ENCODE measurements around the gene MYBPC2. TPM values are rescaled to one million over a fixed set of nuclear protein-coding genes. Genes with fewer than 3 reads are reported as not detected.

The MYBPC2 gene
- polyA plus RNA-seq, 3 donors = 0.53 to 1.6 (median 1.0) TPM

DNA sequence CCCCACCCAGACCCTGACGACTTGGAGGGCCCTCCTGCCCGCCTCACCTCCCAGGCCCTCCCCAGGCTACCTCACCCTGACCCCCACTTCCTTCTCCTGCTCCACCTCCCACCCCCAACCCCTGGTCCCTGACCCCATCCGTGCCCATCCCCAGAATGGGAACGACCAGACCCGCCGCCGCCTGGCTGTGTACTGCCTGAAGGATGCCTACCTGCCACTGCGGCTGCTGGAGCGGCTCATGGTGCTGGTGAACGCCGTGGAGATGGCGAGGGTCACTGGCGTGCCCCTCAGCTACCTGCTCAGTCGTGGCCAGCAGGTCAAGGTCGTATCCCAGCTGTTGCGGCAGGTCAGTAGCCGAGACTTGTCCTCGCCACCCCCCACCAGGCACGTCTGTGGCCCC, 25.9 kb upstream of the MYBPC2 start:
- DNase-seq = no peak

DNA sequence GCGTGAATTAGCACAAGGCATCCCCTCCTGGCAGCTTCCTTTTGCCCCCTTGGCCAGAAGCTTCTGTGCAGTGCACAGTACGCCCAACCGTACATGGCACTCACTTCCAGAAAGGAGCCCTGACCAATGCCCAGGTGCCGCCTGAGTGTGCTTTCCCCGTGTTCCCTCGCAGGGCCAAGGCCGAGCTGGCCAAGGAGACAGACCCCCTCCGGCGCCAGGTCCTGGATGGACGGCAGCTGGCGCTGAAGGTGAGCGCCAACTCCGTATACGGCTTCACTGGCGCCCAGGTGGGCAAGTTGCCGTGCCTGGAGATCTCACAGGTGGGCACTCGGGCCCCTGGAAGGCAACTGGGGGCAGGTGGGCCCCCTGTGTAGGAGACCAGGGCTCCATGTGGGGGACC, 23.3 kb upstream of the MYBPC2 start:
- no peak for DNase-seq

DNA sequence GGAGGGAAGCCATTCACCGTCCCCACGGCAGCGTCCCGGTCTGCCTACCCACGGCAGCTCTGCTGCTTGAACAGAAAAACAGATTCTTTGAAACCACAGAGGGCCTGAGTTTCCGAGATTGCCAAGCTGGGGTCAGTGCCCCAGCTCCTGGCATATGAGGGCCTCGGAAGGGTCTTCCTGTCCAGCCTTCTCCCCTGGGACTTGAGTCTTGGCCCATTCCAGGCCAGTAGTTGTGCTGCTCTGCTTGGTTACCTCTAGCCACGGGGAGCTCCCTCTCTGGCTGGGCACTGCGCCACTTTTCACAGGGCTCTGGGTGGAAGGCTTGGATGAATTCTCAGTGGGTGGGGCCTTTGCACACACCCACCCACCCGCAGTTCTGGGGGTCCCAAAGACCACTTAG, 22.6 kb upstream of the MYBPC2 start:
- DNase-seq = no peak

DNA sequence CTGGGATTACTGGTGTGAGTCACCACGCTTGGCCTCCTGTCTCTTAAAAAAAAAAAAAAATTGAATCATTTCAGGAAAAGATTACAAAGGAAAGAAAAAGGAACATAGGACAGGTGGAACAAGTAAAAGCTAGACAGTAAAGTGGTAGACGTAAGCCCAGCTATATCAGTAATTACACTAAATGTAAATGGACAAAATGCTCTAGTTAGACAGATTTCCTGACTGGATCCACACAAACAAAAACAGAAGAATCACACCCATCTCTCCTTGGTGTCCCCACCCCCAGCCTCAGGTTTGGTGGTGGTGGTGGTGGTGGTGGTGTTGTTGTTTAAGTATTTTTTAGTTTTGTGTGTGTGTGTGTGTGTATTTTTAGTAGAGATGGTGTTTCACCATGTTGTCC, 20.3 kb upstream of the MYBPC2 start:
- DNase-seq = no peak

DNA sequence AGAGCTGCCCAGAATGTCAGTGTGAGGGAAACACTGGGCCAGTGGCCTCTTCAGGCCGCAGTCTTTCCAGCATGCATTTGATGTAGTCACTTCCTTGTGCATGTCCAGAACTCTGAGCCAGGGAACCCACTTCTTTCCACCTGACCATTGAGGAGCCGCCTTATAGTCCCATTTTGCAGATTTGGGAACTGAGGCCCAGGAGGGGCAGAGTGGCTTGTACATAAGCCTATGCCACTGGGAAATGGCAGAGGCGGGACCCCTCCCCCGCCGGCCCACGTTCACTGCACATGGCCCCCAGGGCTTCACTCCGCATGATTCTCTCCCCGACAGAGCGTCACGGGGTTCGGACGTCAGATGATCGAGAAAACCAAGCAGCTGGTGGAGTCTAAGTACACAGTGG, 19.6 kb upstream of the MYBPC2 start:
- DNase-seq = no peak

DNA sequence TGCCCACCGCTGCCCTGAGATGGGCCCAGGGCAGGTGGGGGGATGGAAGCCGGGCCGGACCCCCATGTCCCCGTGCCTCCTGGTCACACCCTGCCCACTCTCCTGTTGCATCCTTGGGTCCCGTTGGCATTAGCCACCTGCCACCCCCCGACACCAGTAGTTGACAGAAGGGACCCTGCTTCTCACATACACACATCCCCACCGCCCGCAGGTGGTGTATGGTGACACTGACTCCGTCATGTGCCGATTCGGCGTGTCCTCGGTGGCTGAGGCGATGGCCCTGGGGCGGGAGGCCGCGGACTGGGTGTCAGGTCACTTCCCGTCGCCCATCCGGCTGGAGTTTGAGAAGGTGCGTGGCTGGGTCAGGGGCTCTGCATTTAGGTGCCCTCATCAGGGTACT, 19.2 kb upstream of the MYBPC2 start:
- DNase-seq = no peak

DNA sequence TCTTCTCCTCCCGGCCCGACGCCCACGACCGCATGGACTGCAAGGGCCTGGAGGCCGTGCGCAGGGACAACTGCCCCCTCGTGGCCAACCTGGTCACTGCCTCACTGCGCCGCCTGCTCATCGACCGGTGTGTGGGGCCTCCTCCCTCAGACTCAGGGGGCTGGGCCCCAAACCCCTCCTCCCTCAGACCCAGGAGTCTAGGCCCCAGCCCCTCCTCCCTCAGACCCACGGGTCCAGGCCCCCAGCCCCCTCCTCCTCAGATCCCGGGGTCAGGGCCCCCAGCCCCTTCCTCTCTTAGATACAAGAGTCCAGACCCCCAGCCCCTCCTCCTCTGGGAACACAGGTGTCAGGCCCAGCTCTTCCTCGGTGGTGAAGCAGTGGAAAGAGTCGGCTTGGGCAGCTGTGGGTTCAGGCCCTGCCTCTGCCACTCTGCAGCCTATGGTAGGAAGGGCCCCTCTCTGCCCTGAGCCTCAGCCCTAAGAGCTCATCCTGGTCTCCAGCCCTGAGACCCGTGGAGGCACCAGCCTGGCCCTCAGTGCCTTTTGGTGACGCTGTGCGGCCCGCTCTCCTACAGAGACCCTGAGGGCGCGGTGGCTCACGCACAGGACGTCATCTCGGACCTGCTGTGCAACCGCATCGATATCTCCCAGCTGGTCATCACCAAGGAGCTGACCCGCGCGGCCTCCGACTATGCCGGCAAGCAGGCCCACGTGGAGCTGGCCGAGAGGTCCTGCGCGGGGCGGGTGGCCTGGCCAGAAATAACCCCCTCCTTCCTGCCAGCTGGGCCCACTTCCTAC, 17.6 kb upstream of the MYBPC2 start:
- DNase-seq = peak; percentile 36

DNA sequence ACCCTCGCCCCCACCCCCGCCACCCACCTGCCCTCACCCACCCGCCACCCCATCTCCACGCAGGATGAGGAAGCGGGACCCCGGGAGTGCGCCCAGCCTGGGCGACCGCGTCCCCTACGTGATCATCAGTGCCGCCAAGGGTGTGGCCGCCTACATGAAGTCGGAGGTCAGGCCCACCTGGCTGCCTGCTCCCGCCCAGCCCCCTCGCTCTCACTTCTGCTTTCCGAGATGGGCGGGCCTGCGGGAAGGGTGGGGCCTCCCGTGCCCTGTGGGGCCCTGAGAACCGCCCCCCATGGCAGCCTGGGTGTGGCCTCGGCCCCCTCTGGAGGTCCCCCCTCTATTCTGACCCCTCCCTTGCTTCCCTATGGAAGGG, 17.0 kb upstream of the MYBPC2 start:
- DNase-seq = no peak

DNA sequence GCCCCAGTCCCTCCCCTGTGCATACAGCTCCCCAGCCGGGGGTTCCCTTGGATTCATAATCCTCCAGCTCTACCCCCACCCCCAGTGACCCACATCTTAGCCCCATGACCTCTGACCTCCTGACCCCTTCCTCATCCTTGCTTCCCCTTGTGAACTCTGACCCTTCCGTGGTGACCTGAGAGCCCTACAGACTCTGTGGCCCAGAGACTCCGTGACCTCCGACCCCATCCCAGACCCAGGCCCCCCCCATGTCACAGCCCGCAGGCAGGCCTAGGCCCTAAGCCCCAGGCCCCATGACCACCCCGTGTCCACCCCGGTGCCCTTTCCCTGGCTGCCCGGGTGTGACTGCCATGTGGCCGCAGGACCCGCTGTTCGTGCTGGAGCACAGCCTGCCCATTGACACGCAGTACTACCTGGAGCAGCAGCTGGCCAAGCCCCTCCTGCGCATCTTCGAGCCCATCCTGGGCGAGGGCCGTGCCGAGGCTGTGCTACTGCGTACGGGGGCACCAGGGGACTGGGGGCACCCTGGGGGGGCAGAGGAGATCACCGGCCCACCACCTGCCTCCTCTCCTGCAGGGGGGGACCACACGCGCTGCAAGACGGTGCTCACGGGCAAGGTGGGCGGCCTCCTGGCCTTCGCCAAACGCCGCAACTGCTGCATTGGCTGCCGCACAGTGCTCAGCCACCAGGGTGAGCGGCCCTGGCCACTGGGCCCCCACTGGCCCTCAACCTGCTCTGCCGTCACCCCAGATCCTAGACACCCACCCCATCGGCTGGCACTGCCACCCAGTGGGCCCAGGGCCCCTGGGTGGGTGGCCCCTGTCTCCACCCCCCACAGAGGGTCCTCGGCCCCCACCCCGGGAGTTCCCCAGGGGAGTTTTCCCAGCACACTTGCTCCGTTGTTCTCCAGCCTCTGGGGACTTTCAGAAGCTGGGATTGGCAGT, 16.4 kb upstream of the MYBPC2 start:
- no peak for DNase-seq

DNA sequence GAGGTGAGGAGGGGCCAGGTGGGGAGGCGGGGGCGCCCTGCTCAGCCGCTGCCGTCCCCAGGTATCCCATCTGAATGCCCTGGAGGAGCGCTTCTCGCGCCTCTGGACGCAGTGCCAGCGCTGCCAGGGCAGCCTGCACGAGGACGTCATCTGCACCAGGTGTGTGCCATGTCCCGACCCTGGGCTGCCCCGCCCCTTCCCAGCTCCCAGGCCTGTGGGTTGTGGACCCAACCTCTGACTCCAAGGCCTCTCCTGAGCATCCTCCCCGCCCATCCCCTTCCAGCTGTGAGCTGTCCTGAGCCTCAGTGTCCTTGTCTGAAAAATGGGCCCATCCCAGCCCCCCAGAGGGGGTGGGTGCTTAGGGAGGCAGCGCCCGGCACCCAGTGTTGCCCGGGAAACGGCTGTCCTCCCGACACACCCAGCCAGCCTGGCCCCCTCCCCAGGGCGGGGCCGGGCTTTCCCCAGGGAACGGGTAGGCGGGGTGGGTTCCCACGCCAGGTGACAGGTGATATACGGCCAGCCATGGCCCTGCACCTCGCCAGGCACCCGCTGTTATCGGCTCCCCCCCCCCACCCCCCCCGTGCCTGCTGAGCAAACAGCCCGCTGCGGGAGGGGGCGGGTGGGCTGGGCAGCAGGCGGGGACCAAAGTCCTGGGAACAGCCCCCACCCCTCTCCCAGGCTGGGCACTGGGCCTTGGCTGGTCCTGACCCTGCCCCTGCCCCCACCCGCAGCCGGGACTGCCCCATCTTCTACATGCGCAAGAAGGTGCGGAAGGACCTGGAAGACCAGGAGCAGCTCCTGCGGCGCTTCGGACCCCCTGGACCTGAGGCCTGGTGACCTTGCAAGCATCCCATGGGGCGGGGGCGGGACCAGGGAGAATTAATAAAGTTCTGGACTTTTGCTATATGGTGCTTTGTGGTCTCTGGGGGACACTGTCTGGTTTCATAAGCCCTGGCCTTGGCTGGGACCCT, 15.3 kb upstream of the MYBPC2 start:
- no peak for DNase-seq

DNA sequence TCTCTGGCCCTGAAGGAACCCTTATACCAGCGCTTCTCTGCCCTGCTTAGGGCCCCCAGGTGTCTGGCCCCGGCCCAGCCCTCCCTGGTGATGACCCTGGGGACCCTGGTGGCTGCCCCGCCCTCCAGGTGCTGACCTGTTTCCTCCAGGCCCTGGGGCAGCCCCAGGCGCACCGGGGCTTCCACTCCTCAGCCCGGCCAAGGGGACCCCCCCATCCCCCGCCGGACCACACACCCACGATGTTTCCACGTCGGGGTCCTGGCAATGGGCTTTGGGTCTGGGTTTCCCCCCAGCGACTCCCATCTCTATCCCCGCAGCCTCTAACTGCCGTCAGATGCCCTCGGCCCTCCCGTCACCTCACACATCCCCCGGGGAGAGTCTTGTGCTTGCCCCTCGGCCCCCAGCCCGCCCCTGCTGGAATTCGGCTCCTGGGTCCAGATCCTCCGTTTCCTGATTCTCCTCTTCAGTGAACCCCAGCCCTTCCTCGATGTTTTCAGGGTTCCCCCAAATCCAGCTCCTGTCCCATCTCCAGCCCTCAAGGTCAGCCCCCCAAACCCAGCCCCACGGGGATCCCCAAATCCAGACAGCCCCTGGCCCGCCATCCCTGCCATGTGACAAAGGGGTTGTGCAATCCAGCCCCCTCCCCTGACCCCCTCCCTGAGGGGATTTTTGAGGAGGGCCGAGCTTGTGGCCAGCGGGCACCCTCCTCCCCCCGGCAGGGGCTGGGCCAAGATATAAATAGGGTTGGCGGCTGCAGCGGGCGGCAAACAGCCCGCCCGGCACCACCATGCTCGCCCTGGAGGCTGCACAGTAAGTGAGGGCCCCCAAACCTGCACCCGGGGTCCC, 14.3 kb upstream of the MYBPC2 start, which contains the start of gene SPIB:
TSS of gene SPIB (plus strand) at position 763 of the 846 bp plus-strand sequence. CDS start at position 788, 25 bp downstream.
- no peak for DNase-seq

DNA sequence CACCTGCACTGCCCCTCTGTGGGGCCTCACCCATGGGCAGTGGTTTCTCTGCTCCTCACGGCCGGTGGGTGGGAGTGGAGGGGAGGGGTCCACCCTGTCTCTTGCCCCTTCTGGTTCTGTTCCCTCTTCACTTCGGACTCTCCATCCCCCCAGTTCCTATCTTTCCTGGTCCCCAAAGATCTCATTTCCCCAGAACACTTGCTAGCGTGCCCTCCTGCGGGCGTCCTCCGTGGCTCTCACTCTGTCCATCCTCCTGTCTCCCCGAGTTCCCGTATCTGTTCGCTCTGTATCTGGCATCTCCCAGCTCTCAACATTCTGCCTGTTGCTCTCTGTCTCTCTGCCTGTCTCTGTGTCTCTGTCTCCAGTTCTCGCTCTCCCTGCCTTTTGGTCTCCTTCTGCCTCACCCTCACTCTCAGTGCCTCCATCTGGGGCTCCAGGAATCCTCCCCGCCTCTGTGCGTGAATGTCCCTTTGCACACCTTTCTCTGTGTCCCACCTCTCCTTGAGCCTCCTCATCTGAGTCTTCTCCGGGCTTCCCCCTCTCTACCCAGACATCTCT, 13.6 kb upstream of the MYBPC2 start:
- DNase-seq = no peak

DNA sequence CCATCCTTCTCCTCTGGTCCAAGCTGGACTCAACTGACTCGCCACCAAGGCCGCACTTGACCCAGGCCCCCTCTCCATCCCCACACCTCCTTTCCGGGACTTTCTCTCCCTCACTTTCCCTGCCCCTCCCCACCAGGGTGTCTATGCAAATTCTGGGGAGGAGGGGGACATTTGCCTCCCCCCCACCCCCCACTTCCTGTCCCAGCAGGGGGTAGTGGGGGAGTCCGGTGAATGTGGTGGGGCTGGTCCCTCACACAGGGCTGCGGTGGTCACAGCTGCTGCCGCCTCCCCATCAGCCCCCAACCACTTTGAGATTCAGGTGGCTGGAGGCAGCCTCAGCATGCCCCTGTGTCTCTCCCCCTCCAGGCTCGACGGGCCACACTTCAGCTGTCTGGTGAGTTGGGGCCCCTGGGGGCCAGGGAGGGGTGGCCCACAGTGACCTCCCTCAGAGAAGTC, 13.1 kb upstream of the MYBPC2 start:
- DNase-seq = no peak

DNA sequence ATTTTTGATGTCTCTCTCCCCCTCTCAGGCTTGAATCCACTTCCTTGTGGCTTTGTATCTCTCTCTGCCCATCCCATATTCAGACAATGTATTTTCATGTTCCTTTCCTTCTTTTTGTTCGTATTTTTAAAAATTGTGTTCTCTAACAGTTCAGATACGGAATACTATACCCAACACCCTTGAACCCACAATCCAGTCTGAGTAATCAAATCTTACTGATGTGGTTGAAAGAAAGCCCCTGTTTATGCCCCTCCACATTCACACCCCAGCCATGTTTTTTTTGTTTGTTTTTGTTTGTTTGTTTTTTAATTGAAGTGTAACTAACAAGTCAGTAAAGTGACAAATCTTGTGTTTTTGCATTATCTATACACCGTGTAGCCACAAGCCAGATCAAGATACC, 12.6 kb upstream of the MYBPC2 start:
- no peak for DNase-seq

DNA sequence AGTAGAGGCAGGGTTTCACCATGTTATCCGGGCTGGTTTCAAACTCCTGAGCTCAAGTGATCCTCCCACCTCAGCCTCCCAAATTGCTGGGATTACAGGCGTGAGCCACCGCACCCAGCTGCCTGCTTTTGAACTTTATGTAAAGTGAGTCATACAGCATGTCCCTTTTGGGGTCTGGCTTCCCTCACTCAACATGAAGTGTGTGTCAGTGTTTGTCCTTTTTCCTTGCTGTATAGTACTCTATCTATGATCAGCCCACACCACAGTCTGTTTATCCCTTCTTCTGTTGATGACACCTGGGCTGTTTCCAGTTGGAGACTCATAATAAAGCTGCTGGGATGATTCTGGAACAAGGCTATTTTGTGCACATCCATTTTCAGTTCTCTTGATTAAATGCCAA, 11.9 kb upstream of the MYBPC2 start:
- no peak for DNase-seq

DNA sequence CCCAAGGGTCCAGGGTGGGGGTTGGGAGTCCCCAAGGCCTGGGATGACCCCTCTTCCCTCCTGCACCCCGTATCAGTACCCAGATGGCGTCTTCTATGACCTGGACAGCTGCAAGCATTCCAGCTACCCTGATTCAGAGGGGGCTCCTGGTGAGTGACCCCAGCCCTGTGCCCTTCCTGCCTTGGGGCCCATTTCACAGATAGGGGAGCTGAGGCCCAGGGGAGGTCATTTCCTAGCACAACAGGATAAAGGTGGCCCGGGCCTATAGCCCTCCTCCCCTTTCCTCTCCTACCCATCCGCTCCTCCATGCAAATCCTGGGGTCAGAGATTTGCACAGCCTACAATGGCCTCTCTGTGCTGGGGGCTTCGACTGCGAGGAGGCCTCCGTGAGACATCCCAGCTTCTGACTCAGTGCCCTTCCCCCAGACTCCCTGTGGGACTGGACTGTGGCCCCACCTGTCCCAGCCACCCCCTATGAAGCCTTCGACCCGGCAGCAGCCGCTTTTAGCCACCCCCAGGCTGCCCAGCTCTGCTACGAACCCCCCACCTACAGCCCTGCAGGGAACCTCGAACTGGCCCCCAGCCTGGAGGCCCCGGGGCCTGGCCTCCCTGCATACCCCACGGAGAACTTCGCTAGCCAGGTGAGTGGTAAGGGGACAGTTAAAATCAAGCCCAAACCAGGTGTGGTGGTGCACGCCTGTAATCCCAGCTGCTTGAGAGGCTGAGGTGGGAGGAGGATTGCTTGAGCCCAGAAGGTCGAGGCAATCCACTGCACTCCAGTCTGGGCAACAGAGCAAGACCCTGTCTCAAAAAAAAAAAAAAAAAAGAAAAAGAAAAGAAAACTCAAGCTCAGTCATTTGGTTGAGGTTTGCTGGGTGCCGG, 10.1 kb upstream of the MYBPC2 start:
- no peak for DNase-seq

DNA sequence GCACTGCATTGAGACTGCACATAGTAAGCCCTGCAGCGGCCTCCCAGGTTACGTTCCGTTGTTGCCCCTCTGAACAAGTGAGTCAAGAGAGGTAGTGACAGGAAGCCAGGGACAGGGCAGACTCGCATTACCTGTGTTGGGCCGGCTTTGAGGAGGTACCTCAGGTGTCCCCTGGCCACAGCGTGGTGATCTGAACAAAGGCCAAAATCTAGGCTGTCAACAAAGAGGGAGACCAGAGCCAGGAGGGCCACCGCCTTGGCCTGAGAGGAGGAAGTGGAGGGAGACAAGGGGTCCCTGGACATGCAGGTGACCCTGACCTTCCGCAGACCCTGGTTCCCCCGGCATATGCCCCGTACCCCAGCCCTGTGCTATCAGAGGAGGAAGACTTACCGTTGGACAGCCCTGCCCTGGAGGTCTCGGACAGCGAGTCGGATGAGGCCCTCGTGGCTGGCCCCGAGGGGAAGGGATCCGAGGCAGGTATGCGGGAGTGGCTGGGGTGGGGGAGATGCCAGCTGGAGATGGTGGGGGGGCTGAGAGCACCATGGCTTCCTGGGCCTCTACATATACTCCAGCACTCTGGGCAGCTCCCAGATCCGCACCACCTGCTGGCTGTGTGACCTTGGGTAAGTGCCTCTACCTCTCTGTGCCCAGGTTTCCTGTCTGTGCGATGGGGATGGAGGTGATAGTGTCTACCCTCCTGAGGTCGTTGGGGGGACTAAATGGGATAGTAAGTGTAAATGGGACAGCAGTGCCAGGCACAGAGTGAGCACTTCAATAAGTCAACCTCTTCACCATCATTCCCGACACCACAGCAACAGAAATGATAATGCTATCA, 9.2 kb upstream of the MYBPC2 start:
- DNase-seq = no peak

DNA sequence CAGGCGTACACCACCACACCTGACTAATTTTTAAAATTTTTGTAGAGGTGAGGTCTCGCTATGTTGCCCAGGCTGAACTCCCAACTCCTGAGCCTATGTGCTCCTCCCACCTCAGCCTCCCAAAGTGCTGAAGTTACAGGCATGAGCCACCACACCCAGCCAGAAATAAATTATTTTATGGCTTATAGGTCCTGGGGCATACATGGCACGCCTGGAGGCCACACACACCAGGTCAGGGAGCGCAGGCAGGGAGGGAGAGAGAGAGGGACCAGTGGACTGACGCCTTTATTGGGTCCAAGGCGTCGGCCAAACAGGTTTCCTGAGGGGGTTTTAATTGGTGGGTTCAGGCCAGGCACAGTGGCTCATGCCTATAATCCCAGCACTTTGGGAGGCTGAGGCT, 7.1 kb upstream of the MYBPC2 start:
- DNase-seq = no peak

Data from renal pelvis (tissue), 4 donors.